ENCODE measurements around the gene LRRC51. TPM values are rescaled to one million over a fixed set of nuclear protein-coding genes. Genes with fewer than 3 reads are reported as not detected.

Gene LRRC51
- total and polyA plus RNA-seq, 2 of the 4 experiments (the other 2 are of a cell fraction), result 5.3 to 5.6 TPM

DNA sequence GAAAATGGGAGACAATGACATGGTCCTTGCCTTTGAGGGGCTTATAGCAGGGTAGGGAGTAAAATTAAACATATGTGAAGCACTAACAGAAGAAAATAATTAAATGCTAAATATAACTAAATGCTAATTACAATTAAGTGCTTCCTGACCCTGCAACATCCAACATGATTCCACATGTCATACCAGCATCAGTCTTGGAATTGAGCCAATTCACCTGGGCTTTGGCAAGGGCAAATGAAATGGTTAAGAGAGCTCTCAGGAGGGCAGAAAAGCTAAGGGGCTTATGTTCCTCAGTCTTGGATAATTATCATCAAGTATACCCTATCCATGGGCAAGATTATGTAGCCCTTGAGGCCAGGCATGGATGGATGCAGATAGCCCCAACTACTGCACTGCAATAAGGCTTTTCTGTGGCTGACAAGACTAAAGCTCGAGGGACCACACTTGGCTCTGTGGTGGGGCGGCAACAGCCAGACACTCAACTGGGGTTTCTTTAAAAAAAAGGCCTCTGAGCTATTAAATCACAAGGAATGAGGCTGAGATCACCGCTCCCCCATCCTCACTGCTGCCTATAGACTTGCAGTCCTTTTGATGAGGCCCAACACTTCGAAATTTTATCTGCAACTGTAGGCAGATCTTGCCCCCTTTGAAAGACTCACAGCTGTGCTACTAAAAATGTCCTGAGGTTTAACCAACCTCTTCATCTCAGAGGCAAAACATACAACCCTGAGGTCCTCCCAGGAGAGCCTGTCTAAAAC, 42.9 kb upstream of the LRRC51 start:
- H3K9me1 ChIP-seq (ENCODE audit: insufficient read depth, low read length), result peaks cover 14% of the 10 kb centered on the region
- H3K36me3 ChIP-seq (ENCODE audit: control insufficient read depth, insufficient read depth, low read length), result peaks cover 16% of the 10 kb centered on the region
- H3K4me1 ChIP-seq (ENCODE audit: control insufficient read depth, insufficient read depth, low read length), result peaks cover 10% of the 10 kb centered on the region
- H2AK5ac ChIP-seq (ENCODE audit: low read depth, low read length), result 0 out of 2 replicates have a peak overlapping the region, but pooled peaks have one; percentile 20
- H2BK120ac ChIP-seq (ENCODE audit: low read depth, low read length), result 0 out of 2 replicates have a peak overlapping the region, but pooled peaks have one; percentile 68
- 40% methylated on average over 2 of the region's 4 CpGs; no CpG with 5 or more reads in 1 of the 2 experiments for WGBS, 2 experiments (ENCODE audit: extremely low coverage in 2 of 2, insufficient read length in 1 of 2)
- no TSS peak for BruUV-seq (replicated peaks)
- H3K4me2 ChIP-seq (ENCODE audit: low read depth, low read length), result peak overlapping the region; percentile 91
- peak overlapping the region; percentile 57; the same call in 1 of the 2 replicates for H2BK20ac ChIP-seq (ENCODE audit: low read depth, low read length)
- intact Hi-C loops (cut with micrococcal nuclease) (no loop called here), dilution Hi-C loops (cut with HindIII; ENCODE audit: low sequenced_read_pairs, unreplicated experiment) (no loop called here), in situ Hi-C loops (cut with MboI; ENCODE audit: low sequenced_read_pairs) (loop anchor here (5.0 kb wide), 1 partner anchor 40 kb away; no protein-coding TSS in a partner anchor)
- H3K27ac ChIP-seq (ENCODE audit: insufficient read depth, low read length), result peak overlapping the region; percentile 46; the same call in 1 of the 2 replicates
- no peak overlapping the region for H3K4me3 ChIP-seq (ENCODE audit: insufficient read depth, low read depth, low read length)
- peak overlapping the region; percentile 24; the same call in 1 of the 2 replicates for H3K18ac ChIP-seq (ENCODE audit: low read depth, low read length)
- DNase-seq, result no peak
- peak overlapping the region; percentile 92 for H3K14ac ChIP-seq (replicated peaks; ENCODE audit: low read depth, low read length)
- H4K20me1 ChIP-seq (ENCODE audit: insufficient read depth, low read length), result peaks cover 36% of the 10 kb centered on the region
- peak overlapping the region; percentile 85 for H3K4ac ChIP-seq (ENCODE audit: low read depth, low read length)
- ATAC-seq (ENCODE audit: low read depth), result no peak
- POLR2A ChIA-PET (ENCODE audit: unreplicated experiment), result interaction anchor here (0.6 to 1.3 kb wide), 3 partner anchors 10 to 107 kb away, joined by 3 to 4 read pairs (median 4); no protein-coding TSS in a partner anchor
- no peaks in the 10 kb centered on the region for H3K9me3 ChIP-seq (ENCODE audit: control insufficient read depth, insufficient read depth, low read length)
- H2AFZ ChIP-seq (replicated peaks; ENCODE audit: low read length, poor library complexity), result no peak overlapping the region
- TF ChIP-seq RAD21 (IDR thresholded peaks at IDR 0.05; ENCODE audit: low read length) (no peak), MXI1 (IDR thresholded peaks at IDR 0.05; ENCODE audit: borderline replicate concordance, low read depth, low read length) (no peak), POLR2A (IDR thresholded peaks at IDR 0.05; ENCODE audit: low read depth, low read length) (no peak), RFX5 (IDR thresholded peaks at IDR 0.05; ENCODE audit: low read depth, low read length) (no peak), CEBPB (IDR thresholded peaks at IDR 0.05; ENCODE audit: low read depth, low read length) (no peak), CHD1 (IDR thresholded peaks at IDR 0.05; ENCODE audit: low read depth, low read length) (no peak), NFE2L2 (IDR thresholded peaks at IDR 0.05; ENCODE audit: low read depth, low read length) (no peak), MAFK (IDR thresholded peaks at IDR 0.05; ENCODE audit: low read depth, low read length) (no peak)
- TF ChIP-seq, protein P1, sequence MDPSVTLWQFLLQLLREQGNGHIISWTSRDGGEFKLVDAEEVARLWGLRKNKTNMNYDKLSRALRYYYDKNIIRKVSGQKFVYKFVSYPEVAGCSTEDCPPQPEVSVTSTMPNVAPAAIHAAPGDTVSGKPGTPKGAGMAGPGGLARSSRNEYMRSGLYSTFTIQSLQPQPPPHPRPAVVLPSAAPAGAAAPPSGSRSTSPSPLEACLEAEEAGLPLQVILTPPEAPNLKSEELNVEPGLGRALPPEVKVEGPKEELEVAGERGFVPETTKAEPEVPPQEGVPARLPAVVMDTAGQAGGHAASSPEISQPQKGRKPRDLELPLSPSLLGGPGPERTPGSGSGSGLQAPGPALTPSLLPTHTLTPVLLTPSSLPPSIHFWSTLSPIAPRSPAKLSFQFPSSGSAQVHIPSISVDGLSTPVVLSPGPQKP (IDR thresholded peaks at IDR 0.05; ENCODE audit: borderline replicate concordance, low read depth, low read length), result no peak
- CTCF ChIA-PET, result interaction anchor here (0.6 to 4.0 kb wide), 4 partner anchors 13 to 107 kb away, joined by 3 to 12 read pairs (median 3); no protein-coding TSS in a partner anchor
- no peaks in the 10 kb centered on the region for H3K27me3 ChIP-seq (ENCODE audit: control insufficient read depth, insufficient read depth, low read length)
- peak overlapping the region; percentile 77 for H2BK5ac ChIP-seq (ENCODE audit: low read depth, low read length, poor library complexity, severe bottlenecking)
- peak overlapping the region; percentile 91 for H3K23ac ChIP-seq (ENCODE audit: low read depth, low read length)
- peaks cover 0 to 86% of the 10 kb centered on the region in 2 experiments for H3K79me1 ChIP-seq (ENCODE audit: low read depth in 1 of 2, low read length in 2 of 2)
- peak overlapping the region in 1 of 2 experiments; percentile 37; a peak in 3 of 4 replicates for H4K8ac ChIP-seq (ENCODE audit: low read depth in 2 of 2, low read length in 2 of 2)
- peak overlapping the region; percentile 69 for H2AK9ac ChIP-seq (replicated peaks; ENCODE audit: low read depth, low read length, poor library complexity)
- no peak overlapping the region for H4K5ac ChIP-seq (ENCODE audit: low read depth, low read length)
- H3K9ac ChIP-seq (ENCODE audit: low read depth, low read length), result peak overlapping the region; percentile 62
- H4K91ac ChIP-seq (ENCODE audit: insufficient read depth, low read depth, low read length), result peak overlapping the region; percentile 20; the same call in 1 of the 2 replicates
- 0 out of 3 replicates have a peak overlapping the region, but pooled peaks have one; percentile 6 for H2BK15ac ChIP-seq (ENCODE audit: low read depth, low read length)
- peak overlapping the region; percentile 56; the same call in 1 of the 2 replicates for H3K56ac ChIP-seq (ENCODE audit: extremely low read depth, insufficient read depth, low read length)
